Neural progenitor cell (in vitro differentiated cells): ENCODE measurements around the gene CDH13. TPM values are rescaled to one million over a fixed set of nuclear protein-coding genes. Genes with fewer than 3 reads are reported as not detected.

Experiments used
- DNase-seq: peaks from one replicate; pipeline ENCODE4 v3.0.0-alpha.2; 2016; ENCODE audit warnings: low spot score
- H2AFZ ChIP-seq: fragments of 200-600 bp; sonication (generic); replicated peaks from 2 replicates; pipeline ENCODE4 v1.6.1; 2016; ENCODE audit warnings: antibody characterized with exemption
- H3F3A ChIP-seq: fragments of 200-600 bp; sonication (generic); 2 replicates; pipeline ENCODE4 v1.6.1; 2016; ENCODE audit warnings: antibody characterized with exemption, low read depth
- H3K27ac ChIP-seq: fragments of 200-600 bp; sonication (generic); 2 replicates; pipeline ENCODE4 v1.5.1; 2016; ENCODE audit warnings: mild to moderate bottlenecking
- H3K27me3 ChIP-seq: fragments of 200-600 bp; sonication (generic); 2 replicates; pipeline ENCODE4 v1.6.1; 2016; ENCODE audit warnings: mild to moderate bottlenecking, moderate library complexity
- H3K36me3 ChIP-seq: fragments of 200-600 bp; sonication (generic); 2 replicates; pipeline ENCODE4 v1.5.1; 2016
- H3K4me1 ChIP-seq: fragments of 200-600 bp; sonication (generic); 2 replicates; pipeline ENCODE4 v1.6.1; 2016; ENCODE audit warnings: mixed run types
- H3K4me2 ChIP-seq: fragments of 200-600 bp; sonication (generic); 2 replicates; pipeline ENCODE4 v1.6.1; 2016
- H3K4me3 ChIP-seq: fragments of 200-600 bp; sonication (generic); 2 replicates; pipeline ENCODE4 v1.5.1; 2016
- H3K79me2 ChIP-seq: fragments of 200-600 bp; sonication (generic); 2 replicates; pipeline ENCODE4 v1.6.1; 2016; ENCODE audit warnings: low read depth
- H3K9ac ChIP-seq: fragments of 200-600 bp; sonication (generic); 2 replicates; pipeline ENCODE4 v1.6.1; 2016
- H3K9me3 ChIP-seq: fragments of 200-600 bp; sonication (generic); 2 replicates; pipeline ENCODE4 v1.5.1; 2016; ENCODE audit warnings: low read depth
- H4K20me1 ChIP-seq: fragments of 200-600 bp; sonication (generic); 2 replicates; pipeline ENCODE4 v1.6.1; 2016; ENCODE audit warnings: low read depth
- H3K27ac Mint-ChIP-seq: 3 replicates; pipeline ENCODE4 v1.8.0; 2021; ENCODE audit warnings: mixed read lengths
- H3K27me3 Mint-ChIP-seq: 2 replicates; pipeline ENCODE4 v1.8.0; 2022; ENCODE audit warnings: low read depth, mild to moderate bottlenecking, inconsistent platforms, moderate library complexity, mixed read lengths; ENCODE audit not compliant: insufficient read depth
- H3K36me3 Mint-ChIP-seq: 3 replicates; pipeline ENCODE4 v1.8.0; 2021; ENCODE audit warnings: mixed read lengths
- H3K4me1 Mint-ChIP-seq: 3 replicates; pipeline ENCODE4 v1.8.0; 2021; ENCODE audit warnings: mixed read lengths
- H3K4me3 Mint-ChIP-seq: 3 replicates; pipeline ENCODE4 v1.8.0; 2021; ENCODE audit warnings: mild to moderate bottlenecking, moderate library complexity, mixed read lengths
- H3K9me3 Mint-ChIP-seq: 3 replicates; pipeline ENCODE4 v1.8.0; 2020; ENCODE audit warnings: mixed read lengths
- EZH2 ChIP-seq: fragments of 200-600 bp; sonication (generic); IDR thresholded peaks from 2 replicates; pipeline ENCODE4 v1.6.1; 2017; ENCODE audit warnings: antibody characterized with exemption, mild to moderate bottlenecking, moderate library complexity
- EZH2phosphoT487 ChIP-seq: fragments of 200-600 bp; sonication (generic); IDR thresholded peaks from 2 replicates; pipeline ENCODE4 v1.6.1; 2017; ENCODE audit warnings: antibody characterized with exemption
- total RNA-seq: library from RNA; depleted of rRNA; stranded (reverse); fragments of >200 nt; gene quantifications from 2 replicates; pipeline ENCODE4 v1.2.3, GENCODE V29; 2015; ENCODE audit warnings: low replicate concordance
- TF ChIP-seq, protein P1 (sequence below): fragments of 200-600 bp; sonication (generic); IDR thresholded peaks from 2 replicates; pipeline ENCODE4 v1.5.1; 2017; ENCODE audit warnings: antibody characterized with exemption, mild to moderate bottlenecking

Gene CDH13
- total RNA-seq, 1 donor from 2014 or later: 3.0 TPM

GRCh38 chr16:83336603-83337002 lies 709.8 kb downstream of the CDH13 start:
- Mint-ChIP-seq H3K36me3 (no peaks in the 10 kb centered on the region), H3K9me3 (no peaks in the 10 kb centered on the region), H3K4me3 (no peak overlapping the region), H3K4me1 (peaks cover 5% of the 10 kb centered on the region), H3K27ac (no peak overlapping the region), H3K27me3 (peaks cover 2% of the 10 kb centered on the region)
- no peaks in the 10 kb centered on the region for H3F3A ChIP-seq
- no peak overlapping the region for H2AFZ ChIP-seq
- H3K4me1 ChIP-seq: no peaks in the 10 kb centered on the region
- no peaks in the 10 kb centered on the region for H3K79me2 ChIP-seq
- no peak overlapping the region for H3K4me3 ChIP-seq
- no peak overlapping the region for H3K27ac ChIP-seq
- no peaks in the 10 kb centered on the region for H3K27me3 ChIP-seq
- no peaks in the 10 kb centered on the region for H3K9me3 ChIP-seq
- no peak overlapping the region for H3K4me2 ChIP-seq
- H4K20me1 ChIP-seq: no peaks in the 10 kb centered on the region
- H3K9ac ChIP-seq: no peak overlapping the region
- no peak for TF ChIP-seq EZH2
- TF ChIP-seq, protein P1, sequence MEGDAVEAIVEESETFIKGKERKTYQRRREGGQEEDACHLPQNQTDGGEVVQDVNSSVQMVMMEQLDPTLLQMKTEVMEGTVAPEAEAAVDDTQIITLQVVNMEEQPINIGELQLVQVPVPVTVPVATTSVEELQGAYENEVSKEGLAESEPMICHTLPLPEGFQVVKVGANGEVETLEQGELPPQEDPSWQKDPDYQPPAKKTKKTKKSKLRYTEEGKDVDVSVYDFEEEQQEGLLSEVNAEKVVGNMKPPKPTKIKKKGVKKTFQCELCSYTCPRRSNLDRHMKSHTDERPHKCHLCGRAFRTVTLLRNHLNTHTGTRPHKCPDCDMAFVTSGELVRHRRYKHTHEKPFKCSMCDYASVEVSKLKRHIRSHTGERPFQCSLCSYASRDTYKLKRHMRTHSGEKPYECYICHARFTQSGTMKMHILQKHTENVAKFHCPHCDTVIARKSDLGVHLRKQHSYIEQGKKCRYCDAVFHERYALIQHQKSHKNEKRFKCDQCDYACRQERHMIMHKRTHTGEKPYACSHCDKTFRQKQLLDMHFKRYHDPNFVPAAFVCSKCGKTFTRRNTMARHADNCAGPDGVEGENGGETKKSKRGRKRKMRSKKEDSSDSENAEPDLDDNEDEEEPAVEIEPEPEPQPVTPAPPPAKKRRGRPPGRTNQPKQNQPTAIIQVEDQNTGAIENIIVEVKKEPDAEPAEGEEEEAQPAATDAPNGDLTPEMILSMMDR: no peak
- TF ChIP-seq EZH2phosphoT487: no peak
- no peaks in the 10 kb centered on the region for H3K36me3 ChIP-seq
- DNase-seq: no peak

DNA sequence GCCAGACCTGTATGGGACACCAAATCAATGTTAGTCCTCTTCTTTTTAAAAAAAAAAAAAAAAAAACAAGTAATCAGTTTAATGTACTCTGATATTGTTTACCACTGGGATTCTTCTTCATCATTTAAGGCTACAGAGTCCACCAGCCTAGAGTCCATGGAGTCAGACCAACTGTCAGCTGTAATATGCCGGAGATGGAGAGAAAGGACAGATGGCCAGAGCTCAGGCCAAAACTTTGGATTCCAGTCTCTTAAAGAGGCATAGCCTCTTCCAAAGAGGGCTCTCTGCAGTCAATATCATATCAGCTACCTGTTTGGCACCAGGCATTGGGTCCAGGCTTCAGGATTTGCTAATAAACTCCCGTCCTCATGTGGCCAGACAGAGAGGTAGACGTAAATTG lies 711.4 kb downstream of the CDH13 start:
- H3K9me3 ChIP-seq: no peaks in the 10 kb centered on the region
- Mint-ChIP-seq H3K4me1 (peaks cover 5% of the 10 kb centered on the region), H3K27me3 (peaks cover 2% of the 10 kb centered on the region), H3K27ac (no peak overlapping the region), H3K9me3 (no peaks in the 10 kb centered on the region), H3K4me3 (no peak overlapping the region), H3K36me3 (no peaks in the 10 kb centered on the region)
- no peak for TF ChIP-seq EZH2
- no peak overlapping the region for H2AFZ ChIP-seq
- no peaks in the 10 kb centered on the region for H4K20me1 ChIP-seq
- H3F3A ChIP-seq: no peaks in the 10 kb centered on the region
- no peaks in the 10 kb centered on the region for H3K4me1 ChIP-seq
- H3K79me2 ChIP-seq: no peaks in the 10 kb centered on the region
- DNase-seq: no peak
- no peak overlapping the region for H3K27ac ChIP-seq
- no peak overlapping the region for H3K9ac ChIP-seq
- H3K36me3 ChIP-seq: no peaks in the 10 kb centered on the region
- no peak overlapping the region for H3K4me3 ChIP-seq
- H3K27me3 ChIP-seq: no peaks in the 10 kb centered on the region
- H3K4me2 ChIP-seq: no peak overlapping the region

DNA sequence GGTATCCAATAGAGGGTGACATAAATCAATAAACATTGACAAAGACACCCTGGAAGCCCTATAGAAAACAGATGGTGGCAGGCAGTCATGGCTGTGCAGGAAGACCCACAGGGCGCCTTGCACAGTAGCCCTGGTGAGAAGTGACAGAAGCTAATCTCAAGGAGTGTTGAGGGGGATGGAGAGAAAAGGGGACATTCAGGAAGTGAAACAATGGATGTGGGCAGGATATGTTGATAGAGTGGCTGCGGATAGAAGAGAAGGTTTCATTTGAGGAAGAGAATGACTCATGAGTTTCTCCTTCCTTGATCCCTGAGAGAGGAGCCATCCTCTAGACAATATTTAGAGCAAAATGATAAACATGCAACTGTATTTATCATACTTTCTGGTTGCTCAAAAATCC lies 712.2 kb downstream of the CDH13 start:
- no peak for DNase-seq
- no peaks in the 10 kb centered on the region for H3K9me3 Mint-ChIP-seq
- no peaks in the 10 kb centered on the region for H3K36me3 ChIP-seq
- H3K4me2 ChIP-seq: no peak overlapping the region
- no peak overlapping the region for H3K4me3 Mint-ChIP-seq
- no peak overlapping the region for H3K27ac ChIP-seq
- H3K4me1 ChIP-seq: no peaks in the 10 kb centered on the region
- no peaks in the 10 kb centered on the region for H3K79me2 ChIP-seq
- no peaks in the 10 kb centered on the region for H3K36me3 Mint-ChIP-seq
- H3K27ac Mint-ChIP-seq: no peak overlapping the region
- no peak overlapping the region for H3K9ac ChIP-seq
- H2AFZ ChIP-seq: no peak overlapping the region
- no peaks in the 10 kb centered on the region for H3F3A ChIP-seq
- H3K4me1 Mint-ChIP-seq: peaks cover 5% of the 10 kb centered on the region
- H3K9me3 ChIP-seq: no peaks in the 10 kb centered on the region
- no peaks in the 10 kb centered on the region for H3K27me3 ChIP-seq
- no peaks in the 10 kb centered on the region for H4K20me1 ChIP-seq
- no peak overlapping the region for H3K4me3 ChIP-seq
- H3K27me3 Mint-ChIP-seq: peaks cover 2% of the 10 kb centered on the region
- TF ChIP-seq EZH2phosphoT487 (no peak), EZH2 (no peak)
- TF ChIP-seq, protein P1: no peak

- Mint-ChIP-seq H3K36me3 (no peaks in the 10 kb centered on the region), H3K27me3 (peaks cover 6% of the 10 kb centered on the region), H3K4me3 (no peak overlapping the region), H3K9me3 (no peaks in the 10 kb centered on the region), H3K27ac (no peak overlapping the region), H3K4me1 (peaks cover 12% of the 10 kb centered on the region)
- H2AFZ ChIP-seq: no peak overlapping the region
- H3K9me3 ChIP-seq: no peaks in the 10 kb centered on the region
- TF ChIP-seq EZH2phosphoT487: no peak
- TF ChIP-seq, protein P1: no peak
- H3K4me3 ChIP-seq: no peak overlapping the region
- DNase-seq: no peak
- H3F3A ChIP-seq: no peaks in the 10 kb centered on the region
- H3K79me2 ChIP-seq: no peaks in the 10 kb centered on the region
- H3K9ac ChIP-seq: no peak overlapping the region
- no peak overlapping the region for H3K4me2 ChIP-seq
- H3K36me3 ChIP-seq: no peaks in the 10 kb centered on the region
- H3K4me1 ChIP-seq: no peaks in the 10 kb centered on the region
- H4K20me1 ChIP-seq: no peaks in the 10 kb centered on the region
- H3K27me3 ChIP-seq: no peaks in the 10 kb centered on the region
- H3K27ac ChIP-seq: no peak overlapping the region
Measured at GRCh38 chr16:83343935-83344366, 717.2 kb downstream of the CDH13 start.
